OCI-LY3 (cell line): Measurements from ENCODE around the gene ITGAE.
"Not testable (repeated sequence)": the region's sequence is repeated elsewhere in the genome, so short reads cannot be mapped to it uniquely, and the experiment has no call there.

Source experiments
- H2AFZ ChIP-seq: fragments of 200-600, 300-600 bp; shearing (Covaris generic); 2 replicates; pipeline ENCODE4 v1.6.0; 2014; ENCODE audit warnings: antibody characterized with exemption, low read depth, low read length
- H3K27ac ChIP-seq: fragments of 200-600, 300-600 bp; sonication (generic); 2 replicates; pipeline ENCODE4 v1.5.1; 2014; ENCODE audit warnings: mild to moderate bottlenecking, low read length, moderate library complexity, mixed read lengths
- H3K27me3 ChIP-seq: fragments of 200-600, 300-600 bp; sonication (generic); 2 replicates; pipeline ENCODE4 v1.6.1; 2014; ENCODE audit warnings: low read depth, low read length, mixed read lengths
- H3K36me3 ChIP-seq: fragments of 200-600, 300-600 bp; sonication (generic); replicated peaks from 2 replicates; pipeline ENCODE3; 2014; ENCODE audit warnings: low read depth, low read length, mixed read lengths
- H3K4me1 ChIP-seq: fragments of 300-600, 200-600 bp; sonication (generic); 2 replicates; pipeline ENCODE4 v1.6.1; 2014; ENCODE audit warnings: low read length, mixed read lengths
- H3K4me2 ChIP-seq: fragments of 200-600, 300-600 bp; sonication (generic); 2 replicates; pipeline ENCODE4 v1.6.1; 2014; ENCODE audit warnings: low read length, mixed read lengths
- H3K4me3 ChIP-seq: fragments of 300-600, 200-600 bp; sonication (generic); 2 replicates; pipeline ENCODE4 v1.5.1; 2014; ENCODE audit warnings: antibody characterized with exemption, mild to moderate bottlenecking, low read length, moderate library complexity
- H3K79me2 ChIP-seq: fragments of 300-600, 200-600 bp; shearing (Covaris generic); 2 replicates; pipeline ENCODE4 v1.6.1; 2014; ENCODE audit warnings: mild to moderate bottlenecking, low read length, mixed read lengths
- H3K9ac ChIP-seq: fragments of 300-600, 200-600 bp; shearing (Covaris generic); 2 replicates; pipeline ENCODE4 v1.6.0; 2014; ENCODE audit warnings: mild to moderate bottlenecking, low read length, moderate library complexity
- H3K9me3 ChIP-seq: fragments of 200-600, 300-600 bp; shearing (Covaris generic); 2 replicates; pipeline ENCODE4 v1.6.1; 2014; ENCODE audit warnings: low read length, mixed read lengths; ENCODE audit not compliant: insufficient read depth
- H4K20me1 ChIP-seq: fragments of 200-600, 300-600 bp; sonication (generic); 2 replicates; pipeline ENCODE4 v1.6.1; 2016; ENCODE audit warnings: low read length, mixed read lengths; ENCODE audit not compliant: insufficient read depth
- CTCF ChIP-seq: fragments of 200-600, 300-600 bp; sonication (generic); IDR thresholded peaks from 2 replicates; pipeline ENCODE4 v1.5.1; 2014; ENCODE audit warnings: antibody characterized with exemption, low read length, low read depth
- EZH2phosphoT487 ChIP-seq: fragments of 200-600 bp; shearing (Covaris generic); IDR thresholded peaks from 2 replicates; pipeline ENCODE4 v1.6.1; 2018; ENCODE audit warnings: antibody characterized with exemption, mixed run types, low read depth

Gene ITGAE

GRCh38 chr17:3704931-3705717, 95.9 kb downstream of the ITGAE start:
- Histone ChIP-seq H4K20me1 (no peaks in the 10 kb centered on the region), H2AFZ (no peak overlapping the region), H3K4me3 (no peak overlapping the region), H3K36me3 (no peaks in the 10 kb centered on the region), H3K4me2 (no peak overlapping the region), H3K9me3 (no peaks in the 10 kb centered on the region), H3K27me3 (no peaks in the 10 kb centered on the region), H3K27ac (no peak overlapping the region), H3K9ac (no peak overlapping the region), H3K4me1 (peaks cover 24% of the 10 kb centered on the region), H3K79me2 (no peaks in the 10 kb centered on the region)
- TF ChIP-seq CTCF (no peak), EZH2phosphoT487 (no peak)

- not testable (repeated sequence) for H3K27me3 ChIP-seq, H3K27ac ChIP-seq, H3K4me2 ChIP-seq, H3K4me1 ChIP-seq, H3K36me3 ChIP-seq, H3K9me3 ChIP-seq, H2AFZ ChIP-seq, H3K9ac ChIP-seq, H3K79me2 ChIP-seq, H3K4me3 ChIP-seq, H4K20me1 ChIP-seq
Measured at GRCh38 chr17:3702041-3702539, 98.9 kb downstream of the ITGAE start.

- Histone ChIP-seq H3K27me3 (no peaks in the 10 kb centered on the region), H3K4me1 (peaks cover 7% of the 10 kb centered on the region), H2AFZ (no peak overlapping the region), H3K4me2 (no peak overlapping the region), H3K9me3 (no peaks in the 10 kb centered on the region), H3K9ac (no peak overlapping the region), H4K20me1 (no peaks in the 10 kb centered on the region), H3K79me2 (peaks cover 12% of the 10 kb centered on the region), H3K36me3 (no peaks in the 10 kb centered on the region), H3K4me3 (no peak overlapping the region), H3K27ac (no peak overlapping the region)
- TF ChIP-seq EZH2phosphoT487 (no peak), CTCF (no peak)
Measured at GRCh38 chr17:3699951-3700350, 101.0 kb downstream of the ITGAE start.

- Histone ChIP-seq H3K27ac (no peak overlapping the region), H3K4me3 (no peak overlapping the region), H3K79me2 (peaks cover 30% of the 10 kb centered on the region), H3K36me3 (no peaks in the 10 kb centered on the region), H3K4me1 (peaks cover 19% of the 10 kb centered on the region), H3K27me3 (no peaks in the 10 kb centered on the region), H3K9ac (no peak overlapping the region), H2AFZ (no peak overlapping the region), H3K9me3 (no peaks in the 10 kb centered on the region), H4K20me1 (peaks cover 7% of the 10 kb centered on the region; the same call in 1 of the 2 replicates), H3K4me2 (no peak overlapping the region)
- TF ChIP-seq CTCF (no peak), EZH2phosphoT487 (no peak)
Measured at GRCh38 chr17:3698139-3698538, 102.8 kb downstream of the ITGAE start.
